Stimulated activated memory B cell treated with anti-CD40 and anti-IgM and Interleukin-4, amounts not matched to agents 10 μg/mL and 1 μg/mL and 100 μg/mL, for 72 hours (primary cell): ENCODE data around the gene POLR2B.

Experiments used
- ATAC-seq: fragments of 150-1000 bp; cut with Tn5 transposase; 2 replicates; pipeline ENCODE4 v1.10.0; 2021
- H3K27ac Mint-ChIP-seq: one replicate; pipeline ENCODE4 v1.8.0; 2022; ENCODE audit warnings: mild to moderate bottlenecking, mixed read lengths
- H3K27me3 Mint-ChIP-seq: one replicate; pipeline ENCODE4 v1.8.0; 2022; ENCODE audit warnings: mixed read lengths
- H3K36me3 Mint-ChIP-seq: one replicate; pipeline ENCODE4 v1.8.0; 2022; ENCODE audit warnings: mixed read lengths
- H3K4me1 Mint-ChIP-seq: one replicate; pipeline ENCODE4 v1.8.0; 2022; ENCODE audit warnings: mixed read lengths
- H3K4me3 Mint-ChIP-seq: one replicate; pipeline ENCODE4 v1.8.0; 2022; ENCODE audit warnings: mild to moderate bottlenecking, moderate library complexity, mixed read lengths
- H3K9me3 Mint-ChIP-seq: one replicate; pipeline ENCODE4 v1.8.0; 2022; ENCODE audit warnings: mixed read lengths

Gene POLR2B

GRCh38 chr4:56976283-56976836 is 2.3 kb upstream of the POLR2B start:
- peaks cover 38% of the 10 kb centered on the region for H3K36me3 Mint-ChIP-seq
- H3K27me3 Mint-ChIP-seq = no peaks in the 10 kb centered on the region
- H3K4me3 Mint-ChIP-seq = peak overlapping the region; percentile 100
- peak overlapping the region; percentile 58 for H3K27ac Mint-ChIP-seq
- ATAC-seq = no peak
- H3K4me1 Mint-ChIP-seq = peaks cover 56% of the 10 kb centered on the region
- H3K9me3 Mint-ChIP-seq = no peaks in the 10 kb centered on the region

- Mint-ChIP-seq H3K36me3 (peaks cover 38% of the 10 kb centered on the region), H3K4me3 (peak overlapping the region; percentile 100), H3K4me1 (peaks cover 59% of the 10 kb centered on the region), H3K9me3 (no peaks in the 10 kb centered on the region), H3K27me3 (no peaks in the 10 kb centered on the region), H3K27ac (peak overlapping the region; percentile 100)
- peak; percentile 56 for ATAC-seq
Observed at GRCh38 chr4:56976837-56977320, 1.8 kb upstream of the POLR2B start.

- Mint-ChIP-seq H3K36me3 (peaks cover 35% of the 10 kb centered on the region), H3K27me3 (no peaks in the 10 kb centered on the region), H3K4me1 (peaks cover 58% of the 10 kb centered on the region), H3K9me3 (no peaks in the 10 kb centered on the region), H3K4me3 (peak within 1 kb of the TSS; percentile 100), H3K27ac (peak within 1 kb of the TSS; percentile 100)
- peak; percentile 96 for ATAC-seq
Observed at GRCh38 chr4:56977321-56978012, 1.2 kb upstream of the POLR2B start, which contains the start of gene NOA1. TSS of gene NOA1 (minus strand) at chr4:56977606. CDS start at chr4:56977585, 21 bp downstream.

- Mint-ChIP-seq H3K4me3 (peak overlapping the region; percentile 100), H3K4me1 (peaks cover 67% of the 10 kb centered on the region), H3K27me3 (no peaks in the 10 kb centered on the region), H3K36me3 (peaks cover 24% of the 10 kb centered on the region), H3K9me3 (no peaks in the 10 kb centered on the region), H3K27ac (peak overlapping the region; percentile 100)
- ATAC-seq = no peak
Observed at GRCh38 chr4:56979421-56980072, 851 bp downstream of the POLR2B start.

GRCh38 chr4:56981795-56982201 is 3.1 kb downstream of the POLR2B start:
- Mint-ChIP-seq H3K36me3 (peaks cover 22% of the 10 kb centered on the region), H3K9me3 (no peaks in the 10 kb centered on the region), H3K4me3 (no peak overlapping the region), H3K4me1 (peaks cover 55% of the 10 kb centered on the region), H3K27ac (no peak overlapping the region), H3K27me3 (no peaks in the 10 kb centered on the region)
- ATAC-seq = no peak

GRCh38 chr4:56986192-56986591 is 7.5 kb downstream of the POLR2B start:
- H3K27ac Mint-ChIP-seq = no peak overlapping the region
- H3K9me3 Mint-ChIP-seq = no peaks in the 10 kb centered on the region
- no peaks in the 10 kb centered on the region for H3K27me3 Mint-ChIP-seq
- H3K36me3 Mint-ChIP-seq = peaks cover 47% of the 10 kb centered on the region
- no peak overlapping the region for H3K4me3 Mint-ChIP-seq
- ATAC-seq = no peak
- peaks cover 52% of the 10 kb centered on the region for H3K4me1 Mint-ChIP-seq

DNA sequence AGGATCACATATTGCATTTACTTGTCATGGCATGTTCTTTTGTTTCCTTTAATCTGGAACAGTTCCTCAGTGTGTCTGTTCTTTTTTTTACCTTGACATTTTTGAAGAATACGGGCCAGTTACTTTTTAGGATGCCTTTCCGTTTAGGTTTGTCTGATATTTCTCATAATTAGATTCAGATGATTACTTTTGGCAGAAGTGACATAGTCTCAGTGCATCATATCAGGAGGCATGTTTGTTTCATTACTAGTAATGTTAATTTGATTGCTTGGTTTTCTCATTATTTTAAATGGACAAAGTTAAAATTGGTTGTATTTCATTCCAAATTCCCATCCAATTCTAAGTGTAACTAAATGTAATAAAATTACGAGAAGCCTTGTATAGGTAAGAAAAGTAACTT is 8.3 kb downstream of the POLR2B start:
- Mint-ChIP-seq H3K9me3 (no peaks in the 10 kb centered on the region), H3K27me3 (no peaks in the 10 kb centered on the region), H3K36me3 (peaks cover 48% of the 10 kb centered on the region)

DNA sequence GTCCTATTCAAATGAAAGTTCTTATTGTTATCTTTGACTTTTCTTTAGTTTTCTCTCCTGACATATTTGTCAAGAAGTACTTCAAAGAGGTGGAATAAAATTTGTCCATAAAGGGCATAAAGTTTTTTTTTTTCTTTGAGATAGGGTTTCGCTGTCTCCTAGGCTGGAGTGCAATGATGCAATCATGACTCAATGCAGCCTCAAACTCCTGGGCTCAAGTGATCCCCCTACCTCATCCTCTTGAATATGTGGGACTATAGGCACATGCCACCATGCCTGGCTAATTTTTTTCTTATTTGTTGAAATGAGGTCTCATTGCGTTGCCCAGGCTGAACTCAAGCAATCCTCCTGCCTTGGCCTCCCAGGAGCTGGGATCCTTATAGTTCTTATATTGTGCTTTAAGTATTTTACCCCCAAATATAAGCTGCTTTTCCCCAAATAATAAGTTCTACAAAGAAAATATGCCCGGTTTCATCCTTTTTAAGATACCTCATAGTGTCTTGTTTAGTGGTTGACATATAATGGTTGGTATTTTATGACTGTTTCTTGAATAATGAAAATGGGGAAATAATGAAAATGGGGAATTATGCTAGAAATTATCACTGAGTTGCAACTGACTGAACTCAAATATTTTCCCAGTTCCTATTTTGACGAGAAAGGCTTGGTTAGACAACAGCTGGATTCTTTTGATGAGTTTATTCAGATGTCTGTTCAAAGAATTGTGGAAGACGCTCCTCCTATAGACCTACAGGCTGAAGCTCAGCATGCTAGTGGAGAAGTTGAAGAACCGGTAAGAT is 11.6 kb downstream of the POLR2B start:
- H3K27me3 Mint-ChIP-seq = no peaks in the 10 kb centered on the region
- peaks cover 62% of the 10 kb centered on the region for H3K36me3 Mint-ChIP-seq
- H3K27ac Mint-ChIP-seq = no peak overlapping the region

More for the DNA sequence above, 8.3 kb downstream of the POLR2B start:
- Mint-ChIP-seq H3K4me1 (peaks cover 52% of the 10 kb centered on the region), H3K27ac (no peak overlapping the region), H3K4me3 (no peak overlapping the region)
- ATAC-seq = no peak

GRCh38 chr4:56995525-56995924 is 16.8 kb downstream of the POLR2B start:
- Mint-ChIP-seq H3K4me1 (peaks cover 15% of the 10 kb centered on the region), H3K27me3 (no peaks in the 10 kb centered on the region), H3K4me3 (no peak overlapping the region), H3K36me3 (peaks cover 77% of the 10 kb centered on the region), H3K9me3 (no peaks in the 10 kb centered on the region), H3K27ac (no peak overlapping the region)
- no peak for ATAC-seq

More for the DNA sequence above, 11.6 kb downstream of the POLR2B start:
- ATAC-seq = no peak
- Mint-ChIP-seq H3K4me1 (peaks cover 30% of the 10 kb centered on the region), H3K9me3 (no peaks in the 10 kb centered on the region), H3K4me3 (no peak overlapping the region)

GRCh38 chr4:56999751-57000150 is 21.1 kb downstream of the POLR2B start:
- no peak overlapping the region for H3K27ac Mint-ChIP-seq
- no peaks in the 10 kb centered on the region for H3K27me3 Mint-ChIP-seq
- H3K36me3 Mint-ChIP-seq = peaks cover 72% of the 10 kb centered on the region
- ATAC-seq = no peak
- H3K9me3 Mint-ChIP-seq = no peaks in the 10 kb centered on the region
- H3K4me3 Mint-ChIP-seq = no peak overlapping the region
- H3K4me1 Mint-ChIP-seq = peaks cover 5% of the 10 kb centered on the region

- Mint-ChIP-seq H3K27ac (no peak overlapping the region), H3K36me3 (peaks cover 57% of the 10 kb centered on the region), H3K4me3 (no peak overlapping the region), H3K27me3 (no peaks in the 10 kb centered on the region), H3K9me3 (no peaks in the 10 kb centered on the region), H3K4me1 (peaks cover 6% of the 10 kb centered on the region)
- ATAC-seq = no peak
Observed at GRCh38 chr4:57013543-57014120, 34.9 kb downstream of the POLR2B start.

GRCh38 chr4:57018980-57019379 is 40.3 kb downstream of the POLR2B start:
- Mint-ChIP-seq H3K4me3 (no peak overlapping the region), H3K27ac (no peak overlapping the region), H3K27me3 (no peaks in the 10 kb centered on the region), H3K36me3 (peaks cover 84% of the 10 kb centered on the region), H3K9me3 (no peaks in the 10 kb centered on the region), H3K4me1 (peaks cover 6% of the 10 kb centered on the region)
- ATAC-seq = no peak

- no peak overlapping the region for H3K27ac Mint-ChIP-seq
- H3K36me3 Mint-ChIP-seq = peaks cover 88% of the 10 kb centered on the region
- H3K9me3 Mint-ChIP-seq = no peaks in the 10 kb centered on the region
- peaks cover 6% of the 10 kb centered on the region for H3K4me1 Mint-ChIP-seq
- H3K27me3 Mint-ChIP-seq = no peaks in the 10 kb centered on the region
- no peak for ATAC-seq
- H3K4me3 Mint-ChIP-seq = no peak overlapping the region
Observed at GRCh38 chr4:57020467-57021101, 41.9 kb downstream of the POLR2B start.

DNA sequence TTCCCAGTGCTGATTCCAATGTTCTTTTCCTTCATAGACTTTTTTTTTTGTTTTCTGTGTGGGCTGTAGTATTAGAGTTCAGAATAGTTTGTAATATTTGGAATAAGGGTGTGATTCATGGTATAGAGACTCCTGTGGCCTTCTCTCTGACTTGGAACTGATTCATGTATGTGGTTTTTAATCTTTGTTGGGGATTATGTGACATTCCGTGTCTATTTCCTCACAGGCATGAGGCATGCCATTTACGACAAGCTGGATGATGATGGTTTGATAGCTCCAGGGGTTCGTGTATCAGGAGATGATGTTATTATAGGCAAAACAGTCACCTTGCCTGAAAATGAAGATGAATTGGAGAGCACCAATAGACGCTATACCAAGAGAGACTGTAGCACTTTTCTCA is 44.4 kb downstream of the POLR2B start:
- H3K9me3 Mint-ChIP-seq = no peaks in the 10 kb centered on the region
- H3K27me3 Mint-ChIP-seq = no peaks in the 10 kb centered on the region
- peaks cover 90% of the 10 kb centered on the region for H3K36me3 Mint-ChIP-seq
- H3K4me1 Mint-ChIP-seq = peaks cover 5% of the 10 kb centered on the region
- no peak for ATAC-seq
- H3K27ac Mint-ChIP-seq = no peak overlapping the region
- no peak overlapping the region for H3K4me3 Mint-ChIP-seq
